ENCODE measurements around the gene RIMBP3C. TPM values are rescaled to one million over a fixed set of nuclear protein-coding genes. Genes with fewer than 3 reads are reported as not detected.
"Not testable (repeated sequence)": the region's sequence is repeated elsewhere in the genome, so short reads cannot be mapped to it uniquely, and the experiment has no call there.

The RIMBP3C gene
- total RNA-seq, 2 donors from 2014 or later = 0.34 to 1.2 TPM

GRCh38 chr22:21567456-21568346, 16.4 kb upstream of the RIMBP3C start, which contains the start of gene UBE2L3:
UBE2L3 (plus strand) TSS chr22:21567714; CDS start chr22:21567745, 31 bp downstream.
- peaks cover under 1% of the 10 kb centered on the region for H3K36me3 Mint-ChIP-seq (ENCODE audit: low read depth)
- H3K27me3 Mint-ChIP-seq = no peaks in the 10 kb centered on the region
- H3K4me1 Mint-ChIP-seq = peaks cover 27% of the 10 kb centered on the region
- H3K4me3 Mint-ChIP-seq = peak within 1 kb of the TSS; percentile 90
- DNase-seq (peak; percentile 73 to 78 (median 74)), ATAC-seq (peak; percentile 89)
- H3K27ac Mint-ChIP-seq = peak within 1 kb of the TSS; percentile 94
- no peaks in the 10 kb centered on the region for H3K9me3 ChIP-seq (ENCODE audit: control insufficient read depth, low read length, poor library complexity, severe bottlenecking)

- DNase-seq (no peak), ATAC-seq (no peak)
- no peak overlapping the region for H3K27ac Mint-ChIP-seq
- H3K4me3 Mint-ChIP-seq = no peak overlapping the region
- H3K27me3 Mint-ChIP-seq = no peaks in the 10 kb centered on the region
- H3K9me3 ChIP-seq (ENCODE audit: control insufficient read depth, low read length, poor library complexity, severe bottlenecking) = no peaks in the 10 kb centered on the region
- H3K4me1 Mint-ChIP-seq = peaks cover 8% of the 10 kb centered on the region
- no peaks in the 10 kb centered on the region for H3K36me3 Mint-ChIP-seq (ENCODE audit: low read depth)
Measured at GRCh38 chr22:21564411-21564810, 13.2 kb upstream of the RIMBP3C start.

- no peak overlapping the region for H3K4me3 Mint-ChIP-seq
- no peaks in the 10 kb centered on the region for H3K36me3 Mint-ChIP-seq (ENCODE audit: low read depth)
- no peaks in the 10 kb centered on the region for H3K9me3 ChIP-seq (ENCODE audit: control insufficient read depth, low read length, poor library complexity, severe bottlenecking)
- H3K4me1 Mint-ChIP-seq = peaks cover 5% of the 10 kb centered on the region
- no peak for ATAC-seq
- H3K27me3 Mint-ChIP-seq = no peaks in the 10 kb centered on the region
- no peak overlapping the region for H3K27ac Mint-ChIP-seq
- DNase-seq = no peak
Measured at GRCh38 chr22:21563912-21564311, 12.7 kb upstream of the RIMBP3C start.

- H3K36me3 Mint-ChIP-seq (ENCODE audit: low read depth); H3K4me3 Mint-ChIP-seq; H3K4me1 Mint-ChIP-seq; H3K27me3 Mint-ChIP-seq; DNase-seq; ATAC-seq; H3K9me3 ChIP-seq (ENCODE audit: control insufficient read depth, low read length, poor library complexity, severe bottlenecking): not testable (repeated sequence)
- H3K27ac Mint-ChIP-seq = peak overlapping the region; percentile 79
Measured at GRCh38 chr22:21560657-21561056, 9.4 kb upstream of the RIMBP3C start.

- not testable (repeated sequence) for H3K9me3 ChIP-seq (ENCODE audit: control insufficient read depth, low read length, poor library complexity, severe bottlenecking); H3K4me1 Mint-ChIP-seq; H3K4me3 Mint-ChIP-seq; DNase-seq; ATAC-seq; H3K36me3 Mint-ChIP-seq (ENCODE audit: low read depth); H3K27me3 Mint-ChIP-seq; H3K27ac Mint-ChIP-seq
Measured at GRCh38 chr22:21559345-21560125, 8.3 kb upstream of the RIMBP3C start.

- H3K27ac Mint-ChIP-seq; DNase-seq; H3K27me3 Mint-ChIP-seq; H3K36me3 Mint-ChIP-seq (ENCODE audit: low read depth); H3K9me3 ChIP-seq (ENCODE audit: control insufficient read depth, low read length, poor library complexity, severe bottlenecking); H3K4me3 Mint-ChIP-seq; H3K4me1 Mint-ChIP-seq: not testable (repeated sequence)
- peak; percentile 31 for ATAC-seq
Measured at GRCh38 chr22:21550678-21551047, 598 bp downstream of the RIMBP3C start.

- H3K27me3 Mint-ChIP-seq; H3K36me3 Mint-ChIP-seq (ENCODE audit: low read depth): not testable (repeated sequence)
- ATAC-seq = peak; percentile 82
Measured at GRCh38 chr22:21550008-21550677, 1.1 kb downstream of the RIMBP3C start.

GRCh38 chr22:21549558-21549957, 1.7 kb downstream of the RIMBP3C start:
- DNase-seq; H3K27me3 Mint-ChIP-seq; H3K27ac Mint-ChIP-seq; H3K4me1 Mint-ChIP-seq; H3K36me3 Mint-ChIP-seq (ENCODE audit: low read depth); H3K4me3 Mint-ChIP-seq; H3K9me3 ChIP-seq (ENCODE audit: control insufficient read depth, low read length, poor library complexity, severe bottlenecking): not testable (repeated sequence)
- ATAC-seq = peak; percentile 67

More at GRCh38 chr22:21550008-21550677, 1.1 kb downstream of the RIMBP3C start:
- not testable (repeated sequence) for H3K4me1 Mint-ChIP-seq; H3K9me3 ChIP-seq (ENCODE audit: control insufficient read depth, low read length, poor library complexity, severe bottlenecking); DNase-seq; H3K27ac Mint-ChIP-seq; H3K4me3 Mint-ChIP-seq

GRCh38 chr22:21544432-21545322, 6.6 kb downstream of the RIMBP3C start:
- H3K4me3 Mint-ChIP-seq; H3K4me1 Mint-ChIP-seq; DNase-seq; ATAC-seq; H3K36me3 Mint-ChIP-seq (ENCODE audit: low read depth); H3K27ac Mint-ChIP-seq; H3K27me3 Mint-ChIP-seq; H3K9me3 ChIP-seq (ENCODE audit: control insufficient read depth, low read length, poor library complexity, severe bottlenecking): not testable (repeated sequence)

GRCh38 chr22:21539862-21540261, 11.4 kb downstream of the RIMBP3C start:
- not testable (repeated sequence) for H3K27ac Mint-ChIP-seq; DNase-seq; H3K27me3 Mint-ChIP-seq; H3K36me3 Mint-ChIP-seq (ENCODE audit: low read depth); H3K4me1 Mint-ChIP-seq; ATAC-seq; H3K4me3 Mint-ChIP-seq; H3K9me3 ChIP-seq (ENCODE audit: control insufficient read depth, low read length, poor library complexity, severe bottlenecking)

- not testable (repeated sequence) for H3K27me3 Mint-ChIP-seq; H3K4me3 Mint-ChIP-seq; ATAC-seq; H3K36me3 Mint-ChIP-seq (ENCODE audit: low read depth); DNase-seq; H3K9me3 ChIP-seq (ENCODE audit: control insufficient read depth, low read length, poor library complexity, severe bottlenecking); H3K27ac Mint-ChIP-seq; H3K4me1 Mint-ChIP-seq
Measured at GRCh38 chr22:21532863-21533648, 18.2 kb downstream of the RIMBP3C start.

GRCh38 chr22:21531525-21531924, 19.7 kb downstream of the RIMBP3C start:
- H3K27me3 Mint-ChIP-seq = not testable (repeated sequence)

More at GRCh38 chr22:21531525-21531924, 19.7 kb downstream of the RIMBP3C start:
- not testable (repeated sequence) for H3K4me1 Mint-ChIP-seq; H3K9me3 ChIP-seq (ENCODE audit: control insufficient read depth, low read length, poor library complexity, severe bottlenecking); DNase-seq; H3K36me3 Mint-ChIP-seq (ENCODE audit: low read depth); ATAC-seq; H3K27ac Mint-ChIP-seq; H3K4me3 Mint-ChIP-seq

Data from T-helper 17 cell (primary cell).